HCT116 (cell line): ENCODE results near the gene BBS2. TPM values are rescaled to one million over a fixed set of nuclear protein-coding genes. Genes with fewer than 3 reads are reported as not detected.

Source experiments
- ATAC-seq: fragments of 200-7000 bp; cut with Tn5 transposase; 2 replicates; pipeline ENCODE4 v1.9.1; 2020; ENCODE audit warnings: mild to moderate bottlenecking, moderate library complexity
- BruUV-seq: library from RNA; stranded (reverse); fragments of 400-500 nt; replicated peaks from 2 replicates; lab custom pipeline; 2021; lab: Mats Ljungman, UMichigan
- CTCF ChIA-PET: fragments of 300-600 bp; sonication (Branson Sonifier 250); formaldehyde crosslinking; loops from one replicate; lab custom pipeline; 2021; ENCODE audit warnings: antibody characterized with exemption; lab: Charles Lee
- POLR2A ChIA-PET: fragments of 300-600, 350-600 bp; sonication (Branson Sonifier 250); formaldehyde crosslinking; loops from one replicate; lab custom pipeline; 2021; ENCODE audit warnings: antibody characterized with exemption; lab: Charles Lee
- RAD21 ChIA-PET, 2 experiments: fragments of 300-600 bp; sonication (Branson Sonifier 250); formaldehyde crosslinking; loops; one replicate each; lab custom pipeline; 2023; ENCODE audit warnings: low total read pairs in 2 of 2; ENCODE audit not compliant: uncharacterized antibody in 2 of 2, unreplicated experiment in 2 of 2, low non-redundant PET in 1 of 2; lab: Charles Lee
- DNase-seq: peaks from one replicate; pipeline ENCODE4 v3.0.0-alpha.2; 2010; ENCODE audit warnings: low read depth, low spot score
- H2AFZ ChIP-seq: fragments of 200-600 bp; shearing (Covaris generic), sonication (generic); 2 replicates; pipeline ENCODE4 v1.6.1; 2017; ENCODE audit warnings: low read depth, mixed run types, mixed read lengths, antibody characterized with exemption, low read length; ENCODE audit not compliant: poor library complexity, severe bottlenecking
- H3K27ac ChIP-seq: 2 replicates; pipeline ENCODE4 v1.5.1; 2012; ENCODE audit warnings: low read depth, low read length
- H3K27me3 ChIP-seq: fragments of 200-600 bp; sonication (generic); 2 replicates; pipeline ENCODE4 v1.6.1; 2016; ENCODE audit warnings: mixed run types, low read length, mixed read lengths; ENCODE audit not compliant: insufficient read depth
- H3K36me3 ChIP-seq, 2 experiments: fragments of 200-500 bp in 1 of 2; fragments of 200-600 bp in 1 of 2; sonication (Bioruptor generic) in 1 of 2; sonication (generic) in 1 of 2; 2 replicates each; pipeline versions ENCODE4 v1.5.1 to v1.6.1; 2014 to 2016; ENCODE audit warnings: low read length in 2 of 2, inconsistent platforms in 1 of 2, mixed read lengths in 1 of 2, mixed run types in 1 of 2; ENCODE audit not compliant: insufficient read depth in 2 of 2, control insufficient read depth in 1 of 2
- H3K4me1 ChIP-seq, 2 experiments: fragments of 200-600 bp in 1 of 2; sonication (generic) in 1 of 2; 2 replicates each; pipeline versions ENCODE4 v1.5.1 to v1.6.1; 2012 to 2017; ENCODE audit warnings: low read length in 2 of 2, inconsistent platforms in 1 of 2, mild to moderate bottlenecking in 1 of 2, mixed read lengths in 1 of 2, mixed run types in 1 of 2, moderate library complexity in 1 of 2; ENCODE audit not compliant: insufficient read depth in 2 of 2, control insufficient read depth in 1 of 2
- H3K4me2 ChIP-seq: fragments of 200-600 bp; sonication (generic); 2 replicates; pipeline ENCODE4 v1.6.1; 2017; ENCODE audit warnings: mixed run types, low read length, mixed read lengths
- H3K4me3 ChIP-seq, 2 experiments: fragments of 200-600 bp in 1 of 2; sonication (generic) in 1 of 2; replicated peaks in 1 of 2; 2 replicates each; pipeline ENCODE4 v1.5.1; 2011 to 2016; ENCODE audit warnings: low read length in 2 of 2, control low read depth in 1 of 2, low read depth in 1 of 2, mild to moderate bottlenecking in 1 of 2, mixed read lengths in 1 of 2, mixed run types in 1 of 2
- H3K79me2 ChIP-seq: fragments of 200-600 bp; sonication (generic); 2 replicates; pipeline ENCODE4 v1.6.1; 2017; ENCODE audit warnings: mild to moderate bottlenecking, mixed run types, low read length, moderate library complexity, mixed read lengths; ENCODE audit not compliant: insufficient read depth
- H3K9ac ChIP-seq: fragments of 200-600 bp; sonication (generic); 2 replicates; pipeline ENCODE4 v1.6.1; 2016; ENCODE audit warnings: low read length, mixed read lengths
- H3K9me2 ChIP-seq: fragments of 200-600 bp; sonication (generic), shearing (Covaris generic); 2 replicates; pipeline ENCODE4 v1.6.1; 2017; ENCODE audit warnings: mixed run types, mild to moderate bottlenecking, moderate library complexity; ENCODE audit not compliant: insufficient read depth
- H3K9me3 ChIP-seq, 2 experiments: fragments of 200-500 bp in 1 of 2; fragments of 200-600 bp in 1 of 2; sonication (Bioruptor generic) in 1 of 2; sonication (generic) in 1 of 2; 2 replicates each; pipeline ENCODE4 v1.6.1; 2014 to 2017; ENCODE audit warnings: low read length in 2 of 2, mixed read lengths in 2 of 2, inconsistent platforms in 1 of 2, low read depth in 1 of 2, mild to moderate bottlenecking in 1 of 2, mixed run types in 1 of 2, moderate library complexity in 1 of 2; ENCODE audit not compliant: control insufficient read depth in 1 of 2, insufficient read depth in 1 of 2
- H4K20me1 ChIP-seq: fragments of 200-600 bp; sonication (generic), shearing (Covaris generic); 2 replicates; pipeline ENCODE4 v1.6.1; 2017; ENCODE audit warnings: mixed run types, mild to moderate bottlenecking, moderate library complexity; ENCODE audit not compliant: insufficient read depth
- CBX3 ChIP-seq: IDR thresholded peaks from 2 replicates; pipeline ENCODE4 v1.6.1; 2012; ENCODE audit warnings: low read depth
- CEBPB ChIP-seq: IDR thresholded peaks from 2 replicates; pipeline ENCODE4 v1.6.1; 2012; ENCODE audit warnings: low read depth
- EGR1 ChIP-seq: IDR thresholded peaks from 2 replicates; pipeline ENCODE4 v1.6.1; 2012; ENCODE audit warnings: low read depth
- ELF1 ChIP-seq: IDR thresholded peaks from 2 replicates; pipeline ENCODE4 v1.6.1; 2012; ENCODE audit warnings: low read depth, borderline replicate concordance
- EZH2 ChIP-seq: fragments of 200-600 bp; sonication (generic); IDR thresholded peaks from 2 replicates; pipeline ENCODE4 v1.6.1; 2017; ENCODE audit warnings: antibody characterized with exemption, mixed run types
- JUND ChIP-seq: IDR thresholded peaks from 2 replicates; pipeline ENCODE4 v1.6.1; 2012
- POLR2AphosphoS5 ChIP-seq: IDR thresholded peaks from 2 replicates; pipeline ENCODE4 v1.6.1; 2011; ENCODE audit warnings: mild to moderate bottlenecking, low read depth, low read length, moderate library complexity
- RAD21 ChIP-seq: IDR thresholded peaks from 2 replicates; pipeline ENCODE4 v1.6.1; 2012; ENCODE audit warnings: low read depth, mild to moderate bottlenecking
- SIN3A ChIP-seq: IDR thresholded peaks from 2 replicates; pipeline ENCODE4 v1.6.1; 2012; ENCODE audit warnings: low read depth
- SP1 ChIP-seq: IDR thresholded peaks from 2 replicates; pipeline ENCODE4 v1.6.1; 2012; ENCODE audit warnings: low read depth
- SRF ChIP-seq: IDR thresholded peaks from 2 replicates; pipeline ENCODE4 v1.6.1; 2012; ENCODE audit warnings: low read depth
- ZFX ChIP-seq: fragments of 450-650 bp; IDR thresholded peaks from 2 replicates; pipeline ENCODE4 v1.6.1; 2017
- ZNF274 ChIP-seq: fragments of 200-500 bp; sonication (Bioruptor generic); IDR thresholded peaks from 2 replicates; pipeline ENCODE4 v1.6.1; 2014; ENCODE audit warnings: mild to moderate bottlenecking, low read depth, low read length, inconsistent platforms
- intact Hi-C: fragments of 100-400 bp; cut with micrococcal nuclease; formaldehyde crosslinking; loops from 2 replicates; pipeline ENCODE4 v1.10.0; 2022
- total RNA-seq: library from RNA; stranded (reverse); gene quantifications from one replicate; pipeline ENCODE4 v1.2.1, GENCODE V29; 2021; ENCODE audit not compliant: unreplicated experiment
- TF ChIP-seq, protein P1 (sequence below), 3 experiments: fragments of 200-600 bp in 1 of 3; sonication (generic) in 1 of 3; IDR thresholded peaks in 2 of 3; conservative IDR thresholded peaks in 1 of 3; 2 replicates each; pipeline ENCODE4 v1.5.1; 2012 to 2017; ENCODE audit warnings: low read depth in 2 of 3, low read length in 2 of 3, antibody characterized with exemption in 1 of 3, borderline replicate concordance in 1 of 3, control low read depth in 1 of 3, mild to moderate bottlenecking in 1 of 3, mixed read lengths in 1 of 3, mixed run types in 1 of 3, moderate library complexity in 1 of 3; ENCODE audit not compliant: insufficient read depth in 1 of 3
- TF ChIP-seq, protein P2 (sequence below): IDR thresholded peaks from 2 replicates; pipeline ENCODE4 v1.6.1; 2012; ENCODE audit warnings: low read depth
- TF ChIP-seq, protein P3 (sequence below): IDR thresholded peaks from 2 replicates; pipeline ENCODE4 v1.6.1; 2012
- TF ChIP-seq, protein P4 (sequence below): IDR thresholded peaks from 2 replicates; pipeline ENCODE4 v1.6.1; 2011; ENCODE audit warnings: mild to moderate bottlenecking, low read length, moderate library complexity; ENCODE audit not compliant: insufficient replicate concordance; ENCODE audit errors: extremely low read depth

BBS2 gene
- total RNA-seq, 1 experiment from 2014 or later: 26.7 TPM

DNA sequence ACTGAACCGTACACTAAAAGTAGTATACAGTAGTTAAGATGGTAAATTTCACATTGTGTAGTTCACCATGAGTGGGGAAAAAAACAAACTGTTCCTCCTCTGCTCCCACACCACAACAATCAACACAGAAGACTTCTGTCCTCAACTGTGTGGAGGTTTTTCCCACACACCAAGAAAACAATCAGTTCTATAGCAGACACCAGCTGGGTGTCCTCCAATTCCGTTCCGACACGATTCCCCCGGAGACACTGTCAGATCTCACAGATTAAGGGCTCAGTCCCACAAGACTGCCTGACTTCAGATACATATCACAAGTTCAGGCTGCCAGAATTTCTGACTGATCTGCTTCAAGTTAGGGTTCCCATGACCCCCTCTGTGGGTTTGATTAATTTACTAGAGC lies 31.8 kb downstream of the BBS2 start (continued):
- TF ChIP-seq ELF1: no peak

DNA sequence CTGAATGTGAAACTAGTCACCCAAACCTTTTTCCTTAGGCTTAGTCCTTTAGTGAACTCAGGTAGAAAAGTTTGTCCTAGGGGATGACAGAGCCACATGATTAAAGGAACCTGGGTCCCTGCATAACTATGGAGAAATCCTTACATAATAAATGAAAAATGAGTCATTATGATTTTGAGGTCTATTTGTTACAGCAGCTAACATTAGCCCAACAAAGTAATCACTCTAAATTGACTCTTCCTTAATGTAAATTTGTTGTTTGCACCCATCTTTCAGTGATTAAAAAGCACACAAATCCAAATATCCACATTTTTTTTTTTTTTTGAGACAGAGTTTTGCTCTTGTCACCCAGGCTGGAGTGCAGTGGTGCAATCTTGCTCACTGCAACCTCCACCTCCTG lies 36.4 kb downstream of the BBS2 start:
- intact Hi-C loops: no loop called here
- CTCF ChIA-PET: no interaction called here
- no peaks in the 10 kb centered on the region for H3K79me2 ChIP-seq
- POLR2A ChIA-PET: no interaction called here
- no peak overlapping the region for H3K27ac ChIP-seq
- DNase-seq (no peak), ATAC-seq (no peak)
- TF ChIP-seq ZFX (no peak), POLR2AphosphoS5 (no peak), CEBPB (no peak), SP1 (no peak), EGR1 (no peak), SIN3A (no peak), SRF (no peak), RAD21 (no peak), JUND (no peak), ZNF274 (no peak), EZH2 (no peak), CBX3 (no peak), ELF1 (no peak)
- TF ChIP-seq, protein P1, sequence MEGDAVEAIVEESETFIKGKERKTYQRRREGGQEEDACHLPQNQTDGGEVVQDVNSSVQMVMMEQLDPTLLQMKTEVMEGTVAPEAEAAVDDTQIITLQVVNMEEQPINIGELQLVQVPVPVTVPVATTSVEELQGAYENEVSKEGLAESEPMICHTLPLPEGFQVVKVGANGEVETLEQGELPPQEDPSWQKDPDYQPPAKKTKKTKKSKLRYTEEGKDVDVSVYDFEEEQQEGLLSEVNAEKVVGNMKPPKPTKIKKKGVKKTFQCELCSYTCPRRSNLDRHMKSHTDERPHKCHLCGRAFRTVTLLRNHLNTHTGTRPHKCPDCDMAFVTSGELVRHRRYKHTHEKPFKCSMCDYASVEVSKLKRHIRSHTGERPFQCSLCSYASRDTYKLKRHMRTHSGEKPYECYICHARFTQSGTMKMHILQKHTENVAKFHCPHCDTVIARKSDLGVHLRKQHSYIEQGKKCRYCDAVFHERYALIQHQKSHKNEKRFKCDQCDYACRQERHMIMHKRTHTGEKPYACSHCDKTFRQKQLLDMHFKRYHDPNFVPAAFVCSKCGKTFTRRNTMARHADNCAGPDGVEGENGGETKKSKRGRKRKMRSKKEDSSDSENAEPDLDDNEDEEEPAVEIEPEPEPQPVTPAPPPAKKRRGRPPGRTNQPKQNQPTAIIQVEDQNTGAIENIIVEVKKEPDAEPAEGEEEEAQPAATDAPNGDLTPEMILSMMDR (IDR thresholded peaks at IDR 0.05 in 2 of 3, conservative IDR thresholded peaks at IDR 0.05 in 1 of 3; ENCODE audit: borderline replicate concordance in 1 of 3, insufficient read depth in 1 of 3, low read depth in 2 of 3, low read length in 2 of 3): no peak
- TF ChIP-seq, protein P2, sequence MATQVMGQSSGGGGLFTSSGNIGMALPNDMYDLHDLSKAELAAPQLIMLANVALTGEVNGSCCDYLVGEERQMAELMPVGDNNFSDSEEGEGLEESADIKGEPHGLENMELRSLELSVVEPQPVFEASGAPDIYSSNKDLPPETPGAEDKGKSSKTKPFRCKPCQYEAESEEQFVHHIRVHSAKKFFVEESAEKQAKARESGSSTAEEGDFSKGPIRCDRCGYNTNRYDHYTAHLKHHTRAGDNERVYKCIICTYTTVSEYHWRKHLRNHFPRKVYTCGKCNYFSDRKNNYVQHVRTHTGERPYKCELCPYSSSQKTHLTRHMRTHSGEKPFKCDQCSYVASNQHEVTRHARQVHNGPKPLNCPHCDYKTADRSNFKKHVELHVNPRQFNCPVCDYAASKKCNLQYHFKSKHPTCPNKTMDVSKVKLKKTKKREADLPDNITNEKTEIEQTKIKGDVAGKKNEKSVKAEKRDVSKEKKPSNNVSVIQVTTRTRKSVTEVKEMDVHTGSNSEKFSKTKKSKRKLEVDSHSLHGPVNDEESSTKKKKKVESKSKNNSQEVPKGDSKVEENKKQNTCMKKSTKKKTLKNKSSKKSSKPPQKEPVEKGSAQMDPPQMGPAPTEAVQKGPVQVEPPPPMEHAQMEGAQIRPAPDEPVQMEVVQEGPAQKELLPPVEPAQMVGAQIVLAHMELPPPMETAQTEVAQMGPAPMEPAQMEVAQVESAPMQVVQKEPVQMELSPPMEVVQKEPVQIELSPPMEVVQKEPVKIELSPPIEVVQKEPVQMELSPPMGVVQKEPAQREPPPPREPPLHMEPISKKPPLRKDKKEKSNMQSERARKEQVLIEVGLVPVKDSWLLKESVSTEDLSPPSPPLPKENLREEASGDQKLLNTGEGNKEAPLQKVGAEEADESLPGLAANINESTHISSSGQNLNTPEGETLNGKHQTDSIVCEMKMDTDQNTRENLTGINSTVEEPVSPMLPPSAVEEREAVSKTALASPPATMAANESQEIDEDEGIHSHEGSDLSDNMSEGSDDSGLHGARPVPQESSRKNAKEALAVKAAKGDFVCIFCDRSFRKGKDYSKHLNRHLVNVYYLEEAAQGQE: no peak
- TF ChIP-seq, protein P3, sequence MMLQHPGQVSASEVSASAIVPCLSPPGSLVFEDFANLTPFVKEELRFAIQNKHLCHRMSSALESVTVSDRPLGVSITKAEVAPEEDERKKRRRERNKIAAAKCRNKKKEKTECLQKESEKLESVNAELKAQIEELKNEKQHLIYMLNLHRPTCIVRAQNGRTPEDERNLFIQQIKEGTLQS: no peak
- TF ChIP-seq, protein P4, sequence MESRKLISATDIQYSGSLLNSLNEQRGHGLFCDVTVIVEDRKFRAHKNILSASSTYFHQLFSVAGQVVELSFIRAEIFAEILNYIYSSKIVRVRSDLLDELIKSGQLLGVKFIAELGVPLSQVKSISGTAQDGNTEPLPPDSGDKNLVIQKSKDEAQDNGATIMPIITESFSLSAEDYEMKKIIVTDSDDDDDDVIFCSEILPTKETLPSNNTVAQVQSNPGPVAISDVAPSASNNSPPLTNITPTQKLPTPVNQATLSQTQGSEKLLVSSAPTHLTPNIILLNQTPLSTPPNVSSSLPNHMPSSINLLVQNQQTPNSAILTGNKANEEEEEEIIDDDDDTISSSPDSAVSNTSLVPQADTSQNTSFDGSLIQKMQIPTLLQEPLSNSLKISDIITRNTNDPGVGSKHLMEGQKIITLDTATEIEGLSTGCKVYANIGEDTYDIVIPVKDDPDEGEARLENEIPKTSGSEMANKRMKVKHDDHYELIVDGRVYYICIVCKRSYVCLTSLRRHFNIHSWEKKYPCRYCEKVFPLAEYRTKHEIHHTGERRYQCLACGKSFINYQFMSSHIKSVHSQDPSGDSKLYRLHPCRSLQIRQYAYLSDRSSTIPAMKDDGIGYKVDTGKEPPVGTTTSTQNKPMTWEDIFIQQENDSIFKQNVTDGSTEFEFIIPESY: no peak
- no peaks in the 10 kb centered on the region for H3K9me2 ChIP-seq
- H3K36me3 ChIP-seq: peaks cover 0 to 8% of the 10 kb centered on the region in 2 experiments; a peak in 2 of 4 replicates
- H3K9me3 ChIP-seq: no peaks in the 10 kb centered on the region
- no peaks in the 10 kb centered on the region for H3K27me3 ChIP-seq
- no TSS peak for BruUV-seq
- peaks cover 0 to 8% of the 10 kb centered on the region in 2 experiments; a peak in 2 of 4 replicates for H3K4me1 ChIP-seq
- no peak overlapping the region for H3K4me2 ChIP-seq
- no peak overlapping the region for H3K9ac ChIP-seq
- RAD21 ChIA-PET: no interaction called here
- H3K4me3 ChIP-seq: no peak overlapping the region
- no peaks in the 10 kb centered on the region for H4K20me1 ChIP-seq
- no peak overlapping the region for H2AFZ ChIP-seq
